ENCODE measurements around the gene SLC50A1. TPM values are rescaled to one million over a fixed set of nuclear protein-coding genes. Genes with fewer than 3 reads are reported as not detected.

SLC50A1 gene
- total and polyA plus RNA-seq, 2 experiments from 2014 or later: 88.6 to 111 TPM

DNA sequence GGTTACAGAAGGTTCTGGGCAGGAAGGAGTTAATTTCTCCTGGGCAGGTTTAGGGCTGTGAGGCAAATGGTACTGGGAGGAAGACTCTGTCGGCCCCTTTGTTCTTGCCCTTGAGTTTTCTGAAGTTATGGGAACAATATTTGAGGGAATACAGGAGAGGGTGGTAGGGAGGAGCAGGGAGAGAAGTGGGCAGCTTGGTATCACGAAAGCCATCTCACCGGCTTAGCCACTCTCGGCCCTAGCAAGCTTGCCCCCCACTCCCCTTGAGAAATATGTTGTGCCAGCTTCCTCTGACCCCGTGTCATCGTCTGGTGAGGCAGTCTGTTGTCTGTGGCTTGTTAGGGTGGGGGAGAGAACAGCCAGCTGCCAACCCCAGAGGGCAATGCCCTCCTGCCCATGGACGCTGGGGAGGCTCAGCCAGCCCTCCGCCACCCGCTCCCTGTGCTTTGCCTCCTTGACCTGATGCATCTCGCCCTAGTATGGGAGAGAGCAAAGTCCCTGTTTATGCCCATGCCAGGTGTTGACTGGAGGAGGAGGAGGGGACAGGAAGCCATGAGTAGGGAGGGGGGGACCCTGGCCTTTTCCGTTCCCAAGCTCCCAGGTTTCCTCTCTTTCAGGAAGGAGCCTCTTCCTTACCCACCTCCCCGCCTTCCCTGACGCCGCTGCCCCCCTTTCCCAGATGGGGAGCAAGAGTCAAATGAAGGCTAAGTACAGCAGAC lies 6.7 kb upstream of the SLC50A1 start:
- Histone ChIP-seq H3K9me2 (replicated peaks; ENCODE audit: insufficient read depth) (no peaks in the 10 kb centered on the region), H3K4me2 (peak overlapping the region; percentile 98), H3K36me3 (replicated peaks; ENCODE audit: insufficient read depth, low read depth) (no peaks in the 10 kb centered on the region), H4K20me1 (ENCODE audit: insufficient read depth, poor library complexity, severe bottlenecking) (no peaks in the 10 kb centered on the region), H2AFZ (no peak overlapping the region), H3K79me2 (peaks cover 47% of the 10 kb centered on the region), H3K4me1 (ENCODE audit: insufficient read depth) (peaks cover 37% of the 10 kb centered on the region), H3K27ac (peak overlapping the region; percentile 97), H3K4me3 (peak overlapping the region; percentile 45), H3K9me3 (ENCODE audit: low read depth) (no peaks in the 10 kb centered on the region), H3K27me3 (no peaks in the 10 kb centered on the region)
- 15% methylated on average over 14 of the region's 14 CpGs for WGBS (ENCODE audit: low lambda C conversion rate, missing lambda C conversion rate)
- DNase-seq (ENCODE audit: low spot score): peak; percentile 70
- TF ChIP-seq, protein P1, sequence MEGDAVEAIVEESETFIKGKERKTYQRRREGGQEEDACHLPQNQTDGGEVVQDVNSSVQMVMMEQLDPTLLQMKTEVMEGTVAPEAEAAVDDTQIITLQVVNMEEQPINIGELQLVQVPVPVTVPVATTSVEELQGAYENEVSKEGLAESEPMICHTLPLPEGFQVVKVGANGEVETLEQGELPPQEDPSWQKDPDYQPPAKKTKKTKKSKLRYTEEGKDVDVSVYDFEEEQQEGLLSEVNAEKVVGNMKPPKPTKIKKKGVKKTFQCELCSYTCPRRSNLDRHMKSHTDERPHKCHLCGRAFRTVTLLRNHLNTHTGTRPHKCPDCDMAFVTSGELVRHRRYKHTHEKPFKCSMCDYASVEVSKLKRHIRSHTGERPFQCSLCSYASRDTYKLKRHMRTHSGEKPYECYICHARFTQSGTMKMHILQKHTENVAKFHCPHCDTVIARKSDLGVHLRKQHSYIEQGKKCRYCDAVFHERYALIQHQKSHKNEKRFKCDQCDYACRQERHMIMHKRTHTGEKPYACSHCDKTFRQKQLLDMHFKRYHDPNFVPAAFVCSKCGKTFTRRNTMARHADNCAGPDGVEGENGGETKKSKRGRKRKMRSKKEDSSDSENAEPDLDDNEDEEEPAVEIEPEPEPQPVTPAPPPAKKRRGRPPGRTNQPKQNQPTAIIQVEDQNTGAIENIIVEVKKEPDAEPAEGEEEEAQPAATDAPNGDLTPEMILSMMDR (IDR thresholded peaks at IDR 0.05; ENCODE audit: poor library complexity): no peak
- TF ChIP-seq EZH2 (IDR thresholded peaks at IDR 0.05; ENCODE audit: borderline replicate concordance) (no peak), EZH2phosphoT487 (IDR thresholded peaks at IDR 0.05; ENCODE audit: low read depth, severe bottlenecking, unreplicated experiment) (no peak)

DNA sequence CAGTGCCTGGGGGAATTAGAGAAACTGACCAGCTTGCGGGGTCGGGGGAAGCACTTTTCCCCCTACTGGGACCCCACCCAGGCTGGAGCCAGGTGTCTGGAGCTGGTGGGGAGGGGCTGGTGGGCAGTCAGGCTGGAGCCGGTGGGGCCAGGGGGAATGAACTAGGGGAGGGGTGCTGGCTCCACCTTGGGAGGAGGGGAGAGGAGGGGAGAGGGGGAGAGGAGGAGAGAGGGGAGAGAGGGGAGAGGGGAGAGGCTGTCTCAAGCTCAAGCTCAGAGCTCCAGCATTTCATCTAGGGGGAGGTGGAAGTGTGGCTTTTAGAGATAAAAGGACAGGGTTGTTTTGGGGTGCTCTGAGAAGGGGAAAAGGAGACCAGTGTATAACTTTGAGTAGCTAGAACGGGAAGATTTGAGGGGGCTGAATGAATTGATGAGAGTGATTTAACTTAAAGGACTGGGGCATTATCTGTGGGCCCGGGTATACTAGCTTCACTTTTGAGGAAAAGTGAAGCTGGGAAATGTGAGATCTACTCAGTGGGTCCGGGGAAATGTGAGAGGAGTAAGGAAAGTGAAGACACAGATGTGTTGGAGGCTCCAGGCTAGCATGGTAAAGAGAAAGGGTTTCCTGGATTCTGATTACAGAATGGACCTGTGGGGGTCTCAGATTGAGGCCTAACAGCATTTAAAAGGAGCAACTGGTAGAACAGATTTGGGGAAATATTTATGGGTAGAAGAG lies 5.2 kb upstream of the SLC50A1 start:
- Histone ChIP-seq H3K27ac (peak overlapping the region; percentile 97), H4K20me1 (ENCODE audit: insufficient read depth, poor library complexity, severe bottlenecking) (no peaks in the 10 kb centered on the region), H3K4me3 (peak overlapping the region; percentile 9), H3K27me3 (no peaks in the 10 kb centered on the region), H3K4me2 (peak overlapping the region; percentile 98), H3K4me1 (ENCODE audit: insufficient read depth) (peaks cover 33% of the 10 kb centered on the region), H3K9me3 (ENCODE audit: low read depth) (no peaks in the 10 kb centered on the region), H3K36me3 (replicated peaks; ENCODE audit: insufficient read depth, low read depth) (no peaks in the 10 kb centered on the region), H2AFZ (no peak overlapping the region), H3K79me2 (peaks cover 47% of the 10 kb centered on the region), H3K9me2 (replicated peaks; ENCODE audit: insufficient read depth) (no peaks in the 10 kb centered on the region)
- peak; percentile 55 for DNase-seq (ENCODE audit: low spot score)
- TF ChIP-seq, protein P1 (IDR thresholded peaks at IDR 0.05; ENCODE audit: poor library complexity): no peak
- no peak for TF ChIP-seq EZH2 (IDR thresholded peaks at IDR 0.05; ENCODE audit: borderline replicate concordance)
- TF ChIP-seq EZH2phosphoT487 (IDR thresholded peaks at IDR 0.05; ENCODE audit: low read depth, severe bottlenecking, unreplicated experiment): no peak
- WGBS (ENCODE audit: low lambda C conversion rate, missing lambda C conversion rate): 20% methylated on average over 5 of the region's 6 CpGs

DNA sequence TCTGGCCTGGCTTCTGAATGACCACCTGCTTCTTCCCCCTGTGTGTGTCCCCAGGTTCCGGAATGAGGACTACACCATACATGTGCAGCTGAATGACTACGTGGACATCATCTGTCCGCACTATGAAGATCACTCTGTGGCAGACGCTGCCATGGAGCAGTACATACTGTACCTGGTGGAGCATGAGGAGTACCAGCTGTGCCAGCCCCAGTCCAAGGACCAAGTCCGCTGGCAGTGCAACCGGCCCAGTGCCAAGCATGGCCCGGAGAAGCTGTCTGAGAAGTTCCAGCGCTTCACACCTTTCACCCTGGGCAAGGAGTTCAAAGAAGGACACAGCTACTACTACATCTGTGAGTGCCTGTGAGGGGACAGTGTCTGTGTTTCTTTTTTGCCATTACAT lies 4.4 kb upstream of the SLC50A1 start:
- H3K9me3 ChIP-seq (ENCODE audit: low read depth): no peaks in the 10 kb centered on the region
- H3K36me3 ChIP-seq (replicated peaks; ENCODE audit: insufficient read depth, low read depth): no peaks in the 10 kb centered on the region
- peaks cover 47% of the 10 kb centered on the region for H3K79me2 ChIP-seq
- no peaks in the 10 kb centered on the region for H4K20me1 ChIP-seq (ENCODE audit: insufficient read depth, poor library complexity, severe bottlenecking)
- H3K9me2 ChIP-seq (replicated peaks; ENCODE audit: insufficient read depth): no peaks in the 10 kb centered on the region
- no peak for TF ChIP-seq EZH2 (IDR thresholded peaks at IDR 0.05; ENCODE audit: borderline replicate concordance)
- TF ChIP-seq, protein P1 (IDR thresholded peaks at IDR 0.05; ENCODE audit: poor library complexity): no peak
- TF ChIP-seq EZH2phosphoT487 (IDR thresholded peaks at IDR 0.05; ENCODE audit: low read depth, severe bottlenecking, unreplicated experiment): no peak
- no peak for DNase-seq (ENCODE audit: low spot score)
- H3K4me1 ChIP-seq (ENCODE audit: insufficient read depth): peaks cover 24% of the 10 kb centered on the region
- H3K27ac ChIP-seq: peak overlapping the region; percentile 97
- H2AFZ ChIP-seq: no peak overlapping the region
- no peaks in the 10 kb centered on the region for H3K27me3 ChIP-seq
- H3K4me2 ChIP-seq: peak overlapping the region; percentile 98
- no peak overlapping the region for H3K4me3 ChIP-seq
- 94% methylated on average over 8 of the region's 8 CpGs for WGBS (ENCODE audit: low lambda C conversion rate, missing lambda C conversion rate)
